Common myeloid progenitor, CD34-positive (primary cell): Measurements from ENCODE around the gene MAN1A1.
A peak's percentile ranks its signal among the peaks of the same experiment; 100 is the strongest.

Source experiments
- CTCF ChIA-PET: fragments of 350-600 bp; sonication (Branson Sonifier 250); formaldehyde crosslinking; loops from one replicate; lab custom pipeline; 2021; ENCODE audit warnings: antibody characterized with exemption; lab: Charles Lee
- POLR2A ChIA-PET: fragments of 350-600 bp; sonication (Branson Sonifier 250); formaldehyde crosslinking; loops from one replicate; lab custom pipeline; 2021; ENCODE audit warnings: antibody characterized with exemption; lab: Charles Lee
- DNase-seq, 3 donors: peaks; one replicate each; pipeline versions ENCODE4 v3.0.0 to v3.0.0-alpha.2; 2013
- H3K27ac ChIP-seq, 2 experiments: 1 replicate in 1 of 2; 2 replicates in 1 of 2; pipeline ENCODE4 v1.7.0; 2013; ENCODE audit warnings: inconsistent platforms in 2 of 2, low read length in 2 of 2, mild to moderate bottlenecking in 2 of 2, low read depth in 1 of 2, moderate library complexity in 1 of 2; ENCODE audit not compliant: severe bottlenecking in 2 of 2, insufficient read depth in 1 of 2, poor library complexity in 1 of 2
- H3K27me3 ChIP-seq, 5 experiments: replicated peaks in 2 of 5; 1 replicate in 3 of 5; 2 replicates in 2 of 5; pipeline versions ENCODE4 v1.6.1 to v1.7.0; 2013; ENCODE audit warnings: low read length in 4 of 5, mild to moderate bottlenecking in 2 of 5, moderate library complexity in 2 of 5, inconsistent platforms in 1 of 5; ENCODE audit not compliant: insufficient read depth in 5 of 5, control insufficient read depth in 4 of 5
- H3K36me3 ChIP-seq, 4 experiments: 1 replicate in 2 of 4; 2 replicates in 2 of 4; pipeline versions ENCODE4 v1.6.1 to v1.7.0; 2013; ENCODE audit warnings: low read length in 3 of 4, control low read depth in 1 of 4, mild to moderate bottlenecking in 1 of 4; ENCODE audit not compliant: control insufficient read depth in 4 of 4, insufficient read depth in 4 of 4
- H3K4me1 ChIP-seq, 4 experiments: 1 replicate in 3 of 4; 2 replicates in 1 of 4; pipeline versions ENCODE4 v1.6.1 to v1.7.1; 2013; ENCODE audit warnings: low read length in 3 of 4, mild to moderate bottlenecking in 3 of 4, control low read depth in 1 of 4, inconsistent platforms in 1 of 4, moderate library complexity in 1 of 4; ENCODE audit not compliant: control insufficient read depth in 4 of 4, insufficient read depth in 4 of 4; ENCODE audit errors: control extremely low read depth in 1 of 4
- H3K4me3 ChIP-seq, 7 experiments: 1 replicate in 4 of 7; 2 replicates in 3 of 7; pipeline versions ENCODE4 v1.5.1 to v1.7.0; 2013; ENCODE audit warnings: mild to moderate bottlenecking in 7 of 7, low read length in 6 of 7, moderate library complexity in 6 of 7, inconsistent platforms in 2 of 7, low read depth in 2 of 7, control low read depth in 1 of 7; ENCODE audit not compliant: insufficient read depth in 4 of 7, control insufficient read depth in 1 of 7; ENCODE audit errors: extremely low read depth in 1 of 7
- H3K9me3 ChIP-seq, 5 experiments: 1 replicate in 4 of 5; 2 replicates in 1 of 5; pipeline versions ENCODE4 v1.6.1 to v1.7.1; 2013; ENCODE audit warnings: low read length in 4 of 5, mild to moderate bottlenecking in 2 of 5, inconsistent platforms in 1 of 5, low read depth in 1 of 5, moderate library complexity in 1 of 5; ENCODE audit not compliant: control insufficient read depth in 4 of 5, insufficient read depth in 2 of 5; ENCODE audit errors: control extremely low read depth in 1 of 5
- WGBS: methylation state at CpG from one replicate; pipeline ENCODE4 v1.1.5; 2013; ENCODE audit not compliant: insufficient coverage; 5-methylcytosine and 5-hydroxymethylcytosine counted together

The MAN1A1 gene

DNA sequence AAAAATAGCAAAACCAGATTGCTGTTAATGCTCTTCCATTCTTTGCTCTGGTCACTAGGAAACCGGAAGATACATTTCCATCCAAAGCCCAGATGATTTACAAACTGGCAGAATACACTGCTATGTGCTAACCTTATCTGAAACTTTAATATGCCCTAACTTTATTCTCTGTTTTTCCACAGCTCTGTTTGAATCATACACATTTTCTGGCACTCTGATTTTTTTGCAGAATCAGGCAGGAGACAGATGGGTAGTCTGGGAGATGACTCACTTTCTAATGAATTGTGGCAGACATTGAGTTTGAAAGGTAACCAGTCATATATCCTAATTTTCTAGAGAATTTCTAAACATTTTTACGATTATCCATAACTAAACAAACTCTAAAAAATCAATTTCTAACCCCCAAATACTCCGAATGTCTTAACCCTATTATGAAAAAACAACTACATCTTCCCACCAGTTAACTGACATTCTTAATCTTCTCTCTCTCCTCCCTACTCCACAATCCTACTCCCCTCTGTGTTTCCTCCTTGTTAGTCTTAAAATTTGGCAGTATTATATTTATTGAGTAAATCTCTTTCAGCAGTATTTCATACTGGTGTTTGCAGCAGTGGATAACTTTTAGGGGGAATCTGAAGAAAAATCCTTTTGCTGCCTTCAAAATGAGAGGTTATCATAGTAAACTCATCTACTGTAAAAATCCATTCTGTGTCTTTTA lies 63.5 kb downstream of the MAN1A1 start:
- Histone ChIP-seq H3K9me3 (no peaks in the 10 kb centered on the region), H3K27ac (no peak overlapping the region), H3K4me3 (no peak overlapping the region), H3K27me3 (no peaks in the 10 kb centered on the region), H3K36me3 (peaks cover 23 to 67% (median 41%) of the 10 kb centered on the region in 4 experiments), H3K4me1 (no peaks in the 10 kb centered on the region)
- CTCF ChIA-PET = interaction anchor here (0.7 to 1.5 kb wide), 5 partner anchors 9 to 48 kb away, joined by 3 to 6 read pairs (median 3); no protein-coding TSS in a partner anchor
- WGBS = 100% methylated on average over 3 of the region's 3 CpGs
- POLR2A ChIA-PET = no interaction called here
- no peak for DNase-seq

GRCh38 chr6:119284861-119285521 lies 64.6 kb downstream of the MAN1A1 start:
- 100% methylated on average over 1 of the region's 4 CpGs for WGBS
- H3K4me1 ChIP-seq = no peaks in the 10 kb centered on the region
- H3K4me3 ChIP-seq = no peak overlapping the region
- POLR2A ChIA-PET = no interaction called here
- peak in 2 of 3 donors; percentile 51 to 55 for DNase-seq
- H3K36me3 ChIP-seq = peaks cover 24 to 65% (median 42%) of the 10 kb centered on the region in 4 experiments
- H3K9me3 ChIP-seq = no peaks in the 10 kb centered on the region
- no peak overlapping the region for H3K27ac ChIP-seq
- no peaks in the 10 kb centered on the region for H3K27me3 ChIP-seq
- CTCF ChIA-PET = interaction anchor here (1.0 to 1.5 kb wide), 2 partner anchors 8 to 13 kb away, joined by 3 to 6 read pairs; no protein-coding TSS in a partner anchor

- ChIA-PET POLR2A (no interaction called here), CTCF (no interaction called here)
- no peaks in the 10 kb centered on the region for H3K9me3 ChIP-seq
- no peak overlapping the region for H3K4me3 ChIP-seq
- H3K36me3 ChIP-seq = peaks cover 22 to 65% (median 39%) of the 10 kb centered on the region in 4 experiments
- H3K4me1 ChIP-seq = no peaks in the 10 kb centered on the region
- no peak for DNase-seq
- 93% methylated on average over 5 of the region's 6 CpGs for WGBS
- no peak overlapping the region for H3K27ac ChIP-seq
- no peaks in the 10 kb centered on the region for H3K27me3 ChIP-seq
Measured at GRCh38 chr6:119283979-119284545, 65.5 kb downstream of the MAN1A1 start.

GRCh38 chr6:119283214-119283613 lies 66.3 kb downstream of the MAN1A1 start:
- Histone ChIP-seq H3K27me3 (no peaks in the 10 kb centered on the region), H3K27ac (no peak overlapping the region), H3K4me3 (no peak overlapping the region), H3K9me3 (no peaks in the 10 kb centered on the region), H3K4me1 (no peaks in the 10 kb centered on the region), H3K36me3 (peaks cover 23 to 67% (median 41%) of the 10 kb centered on the region in 4 experiments)
- ChIA-PET CTCF (no interaction called here), POLR2A (no interaction called here)
- WGBS = 83% methylated on average over 2 of the region's 3 CpGs
- no peak for DNase-seq

DNA sequence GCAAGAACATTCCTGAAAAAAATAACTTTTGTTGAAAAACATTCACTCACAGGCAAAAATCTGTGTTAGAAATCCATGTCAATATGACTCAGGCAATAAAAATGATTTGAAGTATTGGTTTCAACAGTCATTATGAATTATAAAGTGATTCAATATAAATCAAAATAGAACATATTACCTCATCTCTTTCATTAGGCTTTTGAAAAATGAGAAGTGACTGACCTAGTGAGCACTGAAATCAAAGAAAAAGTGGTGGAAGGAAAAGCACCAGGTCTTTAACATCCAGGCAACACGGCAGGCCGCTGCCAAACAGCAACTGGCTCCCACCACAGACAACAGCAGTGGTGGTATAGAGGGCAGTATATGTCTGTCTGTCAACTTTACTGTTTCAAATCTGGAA lies 68.9 kb downstream of the MAN1A1 start:
- Histone ChIP-seq H3K4me3 (no peak overlapping the region), H3K27ac (no peak overlapping the region), H3K27me3 (no peaks in the 10 kb centered on the region), H3K4me1 (no peaks in the 10 kb centered on the region), H3K9me3 (no peaks in the 10 kb centered on the region), H3K36me3 (peaks cover 16 to 53% (median 36%) of the 10 kb centered on the region in 4 experiments)
- DNase-seq = no peak
- CTCF ChIA-PET = no interaction called here
- POLR2A ChIA-PET = no interaction called here
- WGBS = no CpG with 5 or more reads among the region's 2 CpGs

DNA sequence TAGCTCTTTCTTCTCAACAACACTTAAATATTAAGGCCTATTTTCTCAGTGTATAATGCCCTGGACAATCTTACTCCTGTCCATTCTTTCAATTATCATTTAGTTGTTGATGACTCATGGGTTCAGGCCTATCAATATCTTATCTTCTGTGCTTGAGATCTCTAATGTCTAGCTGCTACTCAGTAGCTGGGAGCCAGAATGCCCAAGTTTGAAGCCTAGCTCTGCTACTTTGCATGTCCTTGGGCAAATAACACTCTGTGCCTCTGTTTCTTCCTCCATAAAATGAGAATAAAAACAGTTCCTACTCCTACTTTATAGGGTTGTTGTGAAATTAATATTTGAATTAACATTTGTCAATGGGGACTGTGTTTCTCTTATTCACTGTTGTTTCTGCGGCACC lies 69.5 kb downstream of the MAN1A1 start:
- no peaks in the 10 kb centered on the region for H3K4me1 ChIP-seq
- no peak overlapping the region for H3K27ac ChIP-seq
- DNase-seq = no peak
- CTCF ChIA-PET = no interaction called here
- WGBS = no CpG with 5 or more reads among the region's 1 CpG
- POLR2A ChIA-PET = no interaction called here
- no peaks in the 10 kb centered on the region for H3K9me3 ChIP-seq
- peaks cover 17 to 49% (median 34%) of the 10 kb centered on the region in 4 experiments for H3K36me3 ChIP-seq
- no peak overlapping the region for H3K4me3 ChIP-seq
- no peaks in the 10 kb centered on the region for H3K27me3 ChIP-seq

DNA sequence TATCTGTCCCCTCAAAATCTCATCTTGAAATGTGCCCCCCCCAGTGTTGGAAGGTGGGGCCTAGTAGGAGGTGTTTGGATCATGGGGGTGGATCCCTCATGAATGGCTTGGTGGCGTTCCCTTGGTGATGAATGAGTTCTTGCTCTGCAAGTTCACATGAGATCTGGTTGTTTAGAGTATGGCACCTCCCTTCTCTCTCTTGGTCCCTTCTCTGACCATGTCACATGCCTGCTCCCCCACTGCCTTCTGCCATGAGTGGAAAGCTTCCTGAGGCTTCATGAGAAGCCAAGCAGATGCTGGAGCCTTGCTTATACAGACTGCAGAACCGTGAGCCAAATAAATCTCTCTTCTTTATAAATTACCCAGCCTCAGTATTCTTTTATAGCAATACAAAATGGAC lies 70.9 kb downstream of the MAN1A1 start:
- peak in 1 of 3 donors; percentile 17 for DNase-seq
- no peaks in the 10 kb centered on the region for H3K9me3 ChIP-seq
- whole genome bisulfite sequencing = no CpG with 5 or more reads among the region's 2 CpGs
- H3K36me3 ChIP-seq = peaks cover 11 to 40% (median 28%) of the 10 kb centered on the region in 4 experiments
- CTCF ChIA-PET = interaction anchor here (1.2 kb wide), 1 partner anchor 12 kb away, joined by 3 read pairs; no protein-coding TSS in a partner anchor
- H3K4me1 ChIP-seq = no peaks in the 10 kb centered on the region
- H3K27ac ChIP-seq = no peak overlapping the region
- no peak overlapping the region for H3K4me3 ChIP-seq
- no peaks in the 10 kb centered on the region for H3K27me3 ChIP-seq
- POLR2A ChIA-PET = interaction anchor here (1.1 kb wide), 1 partner anchor 33 kb away, joined by 4 read pairs; no protein-coding TSS in a partner anchor
